ES-I3 (cell line): ENCODE data around the gene NRF1.
"Not testable (repeated sequence)": the region's sequence is repeated elsewhere in the genome, so short reads cannot be mapped to it uniquely, and the experiment has no call there.

Experiments used
- H3K36me3 ChIP-seq: 2 replicates; pipeline ENCODE4 v1.6.1; 2013; ENCODE audit warnings: mild to moderate bottlenecking, low read length, control low read depth, moderate library complexity; ENCODE audit not compliant: insufficient read depth
- H3K4me1 ChIP-seq: 2 replicates; pipeline ENCODE4 v1.6.1; 2013; ENCODE audit warnings: mild to moderate bottlenecking, control low read depth, low read length; ENCODE audit not compliant: insufficient read depth
- H3K9ac ChIP-seq: 2 replicates; pipeline ENCODE4 v1.6.1; 2013; ENCODE audit warnings: low read depth, mild to moderate bottlenecking, low read length, moderate library complexity
- H3K9me3 ChIP-seq: 2 replicates; pipeline ENCODE4 v1.6.1; 2013; ENCODE audit warnings: mild to moderate bottlenecking, low read length, moderate library complexity; ENCODE audit not compliant: control insufficient read depth, insufficient read depth

The NRF1 gene

GRCh38 chr7:129646369-129647021 is 35.0 kb downstream of the NRF1 start:
- Histone ChIP-seq H3K9me3 (no peaks in the 10 kb centered on the region), H3K36me3 (no peaks in the 10 kb centered on the region), H3K9ac (no peak overlapping the region), H3K4me1 (peaks cover 31% of the 10 kb centered on the region)

GRCh38 chr7:129649128-129649690 is 37.7 kb downstream of the NRF1 start:
- H3K36me3 ChIP-seq, result no peaks in the 10 kb centered on the region
- no peaks in the 10 kb centered on the region for H3K9me3 ChIP-seq
- peaks cover 20% of the 10 kb centered on the region for H3K4me1 ChIP-seq
- H3K9ac ChIP-seq, result no peak overlapping the region

- H3K36me3 ChIP-seq, result no peaks in the 10 kb centered on the region
- H3K9ac ChIP-seq, result no peak overlapping the region
- no peaks in the 10 kb centered on the region for H3K9me3 ChIP-seq
- H3K4me1 ChIP-seq, result peaks cover 20% of the 10 kb centered on the region
These were observed 38.7 kb downstream of the NRF1 start for GRCh38 chr7:129650056-129650758.

GRCh38 chr7:129652914-129653313 is 41.4 kb downstream of the NRF1 start:
- no peaks in the 10 kb centered on the region for H3K9me3 ChIP-seq
- peaks cover 12% of the 10 kb centered on the region for H3K4me1 ChIP-seq
- no peaks in the 10 kb centered on the region; the same call in 1 of the 2 replicates for H3K36me3 ChIP-seq
- H3K9ac ChIP-seq, result no peak overlapping the region

- Histone ChIP-seq H3K9me3 (peaks cover 8% of the 10 kb centered on the region), H3K9ac (no peak overlapping the region), H3K36me3 (peaks cover 8% of the 10 kb centered on the region; the same call in 1 of the 2 replicates), H3K4me1 (no peaks in the 10 kb centered on the region)
These were observed 44.3 kb downstream of the NRF1 start for GRCh38 chr7:129655811-129656210.

GRCh38 chr7:129657363-129657762 is 45.8 kb downstream of the NRF1 start:
- Histone ChIP-seq H3K9me3 (peaks cover 17% of the 10 kb centered on the region), H3K9ac (no peak overlapping the region), H3K36me3 (peaks cover 14% of the 10 kb centered on the region; the same call in 1 of the 2 replicates), H3K4me1 (no peaks in the 10 kb centered on the region)

GRCh38 chr7:129659907-129660306 is 48.4 kb downstream of the NRF1 start:
- not testable (repeated sequence) for H3K9ac ChIP-seq, H3K4me1 ChIP-seq
- peaks cover 14% of the 10 kb centered on the region; the same call in 1 of the 2 replicates for H3K36me3 ChIP-seq
- H3K9me3 ChIP-seq, result peaks cover 17% of the 10 kb centered on the region

- Histone ChIP-seq H3K9ac (no peak overlapping the region), H3K36me3 (peaks cover 14% of the 10 kb centered on the region; the same call in 1 of the 2 replicates), H3K4me1 (peaks cover 8% of the 10 kb centered on the region)
These were observed 50.2 kb downstream of the NRF1 start for GRCh38 chr7:129661645-129662182.

GRCh38 chr7:129663240-129663639 is 51.7 kb downstream of the NRF1 start:
- Histone ChIP-seq H3K9me3 (peaks cover 17% of the 10 kb centered on the region), H3K36me3 (peaks cover 14% of the 10 kb centered on the region)
- not testable (repeated sequence) for H3K9ac ChIP-seq, H3K4me1 ChIP-seq

More at GRCh38 chr7:129661645-129662182, 50.2 kb downstream of the NRF1 start:
- peaks cover 17% of the 10 kb centered on the region for H3K9me3 ChIP-seq

- Histone ChIP-seq H3K9me3 (peaks cover 13% of the 10 kb centered on the region), H3K36me3 (peaks cover 14% of the 10 kb centered on the region), H3K4me1 (peaks cover 8% of the 10 kb centered on the region), H3K9ac (no peak overlapping the region)
These were observed 52.8 kb downstream of the NRF1 start for GRCh38 chr7:129664029-129665012.

- Histone ChIP-seq H3K36me3 (peaks cover 8% of the 10 kb centered on the region), H3K9me3 (peaks cover 13% of the 10 kb centered on the region), H3K9ac (no peak overlapping the region)
These were observed 53.5 kb downstream of the NRF1 start for GRCh38 chr7:129665013-129665401.

GRCh38 chr7:129667116-129667515 is 55.6 kb downstream of the NRF1 start:
- Histone ChIP-seq H3K36me3 (no peaks in the 10 kb centered on the region; the same call in 1 of the 2 replicates), H3K9me3 (peaks cover 2% of the 10 kb centered on the region; the same call in 1 of the 2 replicates), H3K9ac (no peak overlapping the region), H3K4me1 (peaks cover 8% of the 10 kb centered on the region)

More at GRCh38 chr7:129665013-129665401, 53.5 kb downstream of the NRF1 start:
- H3K4me1 ChIP-seq, result peaks cover 8% of the 10 kb centered on the region

GRCh38 chr7:129667551-129667950 is 56.0 kb downstream of the NRF1 start:
- peaks cover 4% of the 10 kb centered on the region for H3K36me3 ChIP-seq
- H3K4me1 ChIP-seq, result peaks cover 8% of the 10 kb centered on the region
- H3K9me3 ChIP-seq, result no peaks in the 10 kb centered on the region
- no peak overlapping the region for H3K9ac ChIP-seq
